Type B pancreatic cell (in vitro differentiated cells): ENCODE results near the gene TNRC6A. TPM values are rescaled to one million over a fixed set of nuclear protein-coding genes. Genes with fewer than 3 reads are reported as not detected.

Experiments used
- DNase-seq: peaks from one replicate; pipeline ENCODE4 v3.0.0; 2021; ENCODE audit warnings: mixed read lengths; ENCODE audit not compliant: unreplicated experiment; ENCODE audit errors: extremely low spot score
- H3K27ac Mint-ChIP-seq: 2 replicates; pipeline ENCODE4 v1.8.0; 2021; ENCODE audit warnings: mild to moderate bottlenecking, mixed read lengths
- H3K27me3 Mint-ChIP-seq: 2 replicates; pipeline ENCODE4 v1.8.0; 2021; ENCODE audit warnings: mixed read lengths
- H3K36me3 Mint-ChIP-seq: 2 replicates; pipeline ENCODE4 v1.8.0; 2021; ENCODE audit warnings: mixed read lengths
- H3K4me1 Mint-ChIP-seq: one replicate; pipeline ENCODE4 v1.8.0; 2021; ENCODE audit warnings: mixed read lengths; ENCODE audit not compliant: unreplicated experiment
- H3K4me3 Mint-ChIP-seq: 2 replicates; pipeline ENCODE4 v1.8.0; 2021; ENCODE audit warnings: mild to moderate bottlenecking, mixed read lengths
- H3K9me3 Mint-ChIP-seq: 2 replicates; pipeline ENCODE4 v1.8.0; 2021; ENCODE audit warnings: mixed read lengths
- total RNA-seq: library from RNA; stranded (reverse); gene quantifications from 2 replicates; pipeline ENCODE4 v1.2.1, GENCODE V29; 2021; ENCODE audit warnings: low replicate concordance
- TF ChIP-seq, protein P1 (sequence below): fragments of 200-600 bp; sonication (generic); conservative IDR thresholded peaks from 2 replicates; pipeline ENCODE4 v1.5.0; 2021; ENCODE audit warnings: antibody characterized with exemption, mild to moderate bottlenecking

The TNRC6A gene
- total RNA-seq, 1 donor from 2014 or later, result 65.9 TPM

DNA sequence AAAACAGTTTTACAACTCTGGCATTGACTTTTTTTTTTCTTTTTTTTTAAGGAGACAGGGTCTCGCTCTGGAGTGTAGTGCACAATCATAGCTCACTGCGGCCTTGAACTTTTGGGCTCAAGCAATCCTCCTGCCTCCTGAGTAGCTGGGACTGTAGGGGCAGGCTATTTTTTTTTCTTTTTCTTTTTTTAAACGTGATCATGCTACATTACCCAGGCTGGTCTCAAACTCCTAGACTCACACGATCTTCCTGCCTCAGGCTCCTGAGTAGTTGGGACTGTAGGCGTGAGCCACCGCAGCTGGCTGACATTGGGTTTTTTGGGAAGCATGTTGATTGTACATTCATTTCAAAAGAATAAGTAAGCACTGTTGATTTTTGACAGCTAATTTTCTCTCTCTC, 32.1 kb downstream of the TNRC6A start:
- no peak for DNase-seq
- H3K4me1 Mint-ChIP-seq, result peaks cover 5% of the 10 kb centered on the region
- H3K27me3 Mint-ChIP-seq, result no peaks in the 10 kb centered on the region
- no peaks in the 10 kb centered on the region for H3K9me3 Mint-ChIP-seq
- TF ChIP-seq, protein P1, sequence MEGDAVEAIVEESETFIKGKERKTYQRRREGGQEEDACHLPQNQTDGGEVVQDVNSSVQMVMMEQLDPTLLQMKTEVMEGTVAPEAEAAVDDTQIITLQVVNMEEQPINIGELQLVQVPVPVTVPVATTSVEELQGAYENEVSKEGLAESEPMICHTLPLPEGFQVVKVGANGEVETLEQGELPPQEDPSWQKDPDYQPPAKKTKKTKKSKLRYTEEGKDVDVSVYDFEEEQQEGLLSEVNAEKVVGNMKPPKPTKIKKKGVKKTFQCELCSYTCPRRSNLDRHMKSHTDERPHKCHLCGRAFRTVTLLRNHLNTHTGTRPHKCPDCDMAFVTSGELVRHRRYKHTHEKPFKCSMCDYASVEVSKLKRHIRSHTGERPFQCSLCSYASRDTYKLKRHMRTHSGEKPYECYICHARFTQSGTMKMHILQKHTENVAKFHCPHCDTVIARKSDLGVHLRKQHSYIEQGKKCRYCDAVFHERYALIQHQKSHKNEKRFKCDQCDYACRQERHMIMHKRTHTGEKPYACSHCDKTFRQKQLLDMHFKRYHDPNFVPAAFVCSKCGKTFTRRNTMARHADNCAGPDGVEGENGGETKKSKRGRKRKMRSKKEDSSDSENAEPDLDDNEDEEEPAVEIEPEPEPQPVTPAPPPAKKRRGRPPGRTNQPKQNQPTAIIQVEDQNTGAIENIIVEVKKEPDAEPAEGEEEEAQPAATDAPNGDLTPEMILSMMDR, result no peak
- H3K36me3 Mint-ChIP-seq, result peaks cover 8% of the 10 kb centered on the region
- H3K4me3 Mint-ChIP-seq, result no peak overlapping the region
- H3K27ac Mint-ChIP-seq, result no peak overlapping the region

DNA sequence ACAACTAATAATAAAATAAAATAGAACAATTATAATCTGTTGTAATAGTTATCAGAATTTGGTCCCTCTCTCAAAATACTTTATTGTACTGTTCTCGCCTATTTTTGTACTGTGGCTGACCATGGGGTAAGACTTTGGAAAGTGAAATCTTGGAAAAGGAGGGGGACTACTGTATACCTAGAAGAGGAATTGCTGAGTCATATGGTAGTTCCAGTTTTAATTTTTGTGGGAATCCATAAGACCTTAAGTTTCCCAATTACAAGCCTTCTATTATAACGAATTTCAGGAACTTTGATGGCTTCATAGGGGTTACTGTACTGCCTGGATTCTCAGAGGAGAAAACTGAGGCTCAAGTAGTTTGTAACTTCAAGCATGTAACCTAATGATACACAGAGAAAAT, 35.5 kb downstream of the TNRC6A start:
- Mint-ChIP-seq H3K4me1 (peaks cover 4% of the 10 kb centered on the region), H3K36me3 (peaks cover 16% of the 10 kb centered on the region), H3K27ac (no peak overlapping the region), H3K9me3 (no peaks in the 10 kb centered on the region), H3K4me3 (no peak overlapping the region), H3K27me3 (no peaks in the 10 kb centered on the region)
- TF ChIP-seq, protein P1, result no peak
- DNase-seq, result no peak

DNA sequence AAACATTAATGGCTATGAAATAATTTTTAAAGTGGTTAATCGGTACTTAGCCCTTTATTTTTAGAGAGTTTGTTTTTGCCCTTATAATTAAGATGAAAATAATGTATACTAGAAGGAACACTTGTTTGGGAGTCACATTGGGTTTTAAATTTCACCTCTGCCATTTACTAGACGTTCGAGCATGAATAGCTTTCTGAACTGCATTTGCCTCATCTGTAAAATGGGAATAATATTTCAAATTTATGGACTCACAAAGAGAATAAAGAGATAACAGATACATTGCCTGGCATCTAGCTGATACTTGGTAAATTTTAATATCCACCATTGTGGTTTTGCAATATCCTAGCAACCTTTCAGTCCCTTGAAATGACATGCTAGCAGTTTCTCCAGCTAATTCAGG, 36.6 kb downstream of the TNRC6A start:
- Mint-ChIP-seq H3K9me3 (no peaks in the 10 kb centered on the region), H3K27ac (no peak overlapping the region), H3K4me3 (no peak overlapping the region), H3K27me3 (no peaks in the 10 kb centered on the region), H3K36me3 (peaks cover 21% of the 10 kb centered on the region), H3K4me1 (peaks cover 6% of the 10 kb centered on the region)
- no peak for DNase-seq
- TF ChIP-seq, protein P1, result no peak

DNA sequence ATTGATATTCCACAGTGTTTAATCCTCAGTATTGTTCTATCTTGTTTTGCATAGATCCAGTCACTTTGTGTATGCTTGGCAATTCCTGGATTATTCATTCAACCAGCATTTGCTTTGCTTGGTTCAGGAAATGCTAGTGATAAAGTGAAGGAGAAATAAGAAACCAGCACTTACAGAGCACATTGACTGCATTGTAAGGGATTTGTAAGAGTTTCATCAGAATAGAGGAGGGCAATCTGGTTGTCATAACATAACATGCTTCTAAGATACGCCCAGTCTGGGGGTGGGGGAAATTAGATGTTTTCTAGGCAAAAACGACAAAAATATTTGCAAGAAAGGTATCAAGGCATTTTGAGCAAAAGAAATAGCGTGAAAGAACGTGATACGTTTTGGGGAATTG, 40.4 kb downstream of the TNRC6A start:
- Mint-ChIP-seq H3K36me3 (peaks cover 33% of the 10 kb centered on the region), H3K9me3 (no peaks in the 10 kb centered on the region), H3K27ac (no peak overlapping the region), H3K4me3 (no peak overlapping the region), H3K4me1 (peaks cover 6% of the 10 kb centered on the region), H3K27me3 (no peaks in the 10 kb centered on the region)
- DNase-seq, result no peak
- TF ChIP-seq, protein P1, result no peak

DNA sequence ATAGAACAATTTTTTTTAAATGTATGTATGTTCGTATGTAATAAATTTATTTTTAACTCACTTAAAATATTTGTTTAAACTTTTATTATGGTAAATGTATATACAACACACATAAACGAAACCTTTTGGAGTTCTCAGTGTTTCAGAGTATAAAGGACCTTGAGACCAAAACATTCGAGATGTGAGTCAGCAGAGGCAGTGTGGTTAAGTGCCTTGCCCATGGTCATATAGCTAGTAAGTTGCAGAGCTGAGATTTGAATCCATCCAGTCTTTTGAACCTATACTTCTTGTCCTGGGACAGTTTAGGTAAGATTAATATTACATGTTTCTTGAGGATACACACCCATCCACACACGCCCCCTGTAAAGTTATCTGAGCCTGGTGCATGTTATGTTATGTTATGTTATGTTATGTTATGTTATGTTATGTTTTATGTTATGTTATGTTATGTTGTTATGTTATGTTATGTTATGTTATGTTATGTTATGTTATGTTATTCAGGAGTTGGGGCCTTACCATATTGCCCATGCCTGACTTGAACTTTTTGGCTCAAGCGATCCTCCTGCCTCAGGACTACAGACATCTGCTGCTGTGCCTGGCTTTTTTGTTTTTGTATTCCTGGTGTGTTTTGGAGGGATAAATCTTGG, 41.8 kb downstream of the TNRC6A start:
- no peaks in the 10 kb centered on the region for H3K9me3 Mint-ChIP-seq
- H3K4me3 Mint-ChIP-seq, result no peak overlapping the region
- no peak for DNase-seq
- H3K4me1 Mint-ChIP-seq, result peaks cover 6% of the 10 kb centered on the region
- H3K27ac Mint-ChIP-seq, result no peak overlapping the region
- TF ChIP-seq, protein P1, result no peak
- H3K36me3 Mint-ChIP-seq, result peaks cover 33% of the 10 kb centered on the region
- no peaks in the 10 kb centered on the region for H3K27me3 Mint-ChIP-seq

DNA sequence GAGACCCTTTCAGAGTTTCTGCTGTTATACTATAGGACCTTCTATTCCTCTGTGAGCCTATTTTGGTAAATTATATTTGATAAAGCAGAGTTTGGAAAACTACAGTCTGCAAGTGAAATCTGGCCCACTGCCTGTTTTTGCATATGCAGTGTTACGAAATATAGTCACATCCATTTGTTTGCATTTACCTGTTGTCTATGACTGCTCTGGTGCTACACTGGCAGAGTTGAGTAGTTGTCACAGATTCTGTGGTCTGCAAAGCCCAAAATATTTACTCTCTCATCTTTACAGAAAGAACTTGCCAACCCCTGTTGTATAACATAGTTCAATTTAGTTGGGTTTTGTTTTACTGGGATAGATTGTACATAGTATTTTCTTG, 42.3 kb downstream of the TNRC6A start:
- TF ChIP-seq, protein P1, result no peak
- no peaks in the 10 kb centered on the region for H3K27me3 Mint-ChIP-seq
- no peak overlapping the region for H3K4me3 Mint-ChIP-seq
- peaks cover 6% of the 10 kb centered on the region for H3K4me1 Mint-ChIP-seq
- peaks cover 33% of the 10 kb centered on the region for H3K36me3 Mint-ChIP-seq
- H3K9me3 Mint-ChIP-seq, result no peaks in the 10 kb centered on the region
- DNase-seq, result no peak
- no peak overlapping the region for H3K27ac Mint-ChIP-seq
